ENCODE results near the gene FRZB.

GRCh38 chr2:182864949-182865570, 1.4 kb downstream of the FRZB start:
- TF ChIP-seq GATA2 (IDR thresholded peaks at IDR 0.05; ENCODE audit: low read depth, low read length) (no peak), GATA3 (IDR thresholded peaks at IDR 0.05; ENCODE audit: low read depth, low read length) (no peak)
